NCI-H748 (cell line): ENCODE data around the gene NUPR1.
"Not testable (repeated sequence)": the region's sequence is repeated elsewhere in the genome, so short reads cannot be mapped to it uniquely, and the experiment has no call there.

Source experiments
- DNase-seq: peaks from one replicate; lab custom pipeline; 2025; ENCODE audit not compliant: unreplicated experiment; lab: John Stamatoyannopoulos, UW

The NUPR1 gene

DNA sequence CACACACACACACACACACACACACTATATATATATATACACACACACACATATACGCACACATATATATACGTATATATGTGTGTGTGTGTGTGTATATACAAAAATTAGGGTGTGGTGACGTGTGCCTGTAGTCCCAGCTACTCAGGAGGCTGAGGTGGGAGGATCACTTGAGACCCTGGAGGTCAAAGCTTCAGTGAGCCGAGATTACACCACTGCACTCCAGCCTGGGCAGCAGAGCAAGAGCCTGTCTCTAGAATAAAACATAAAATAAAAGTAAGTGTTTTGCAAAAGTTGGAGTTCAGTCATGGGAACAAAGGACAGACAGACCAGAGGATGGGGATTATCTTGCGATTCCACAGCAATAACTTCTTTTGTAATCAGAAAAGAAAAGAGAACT is 10.8 kb downstream of the NUPR1 start:
- no peak for DNase-seq

DNA sequence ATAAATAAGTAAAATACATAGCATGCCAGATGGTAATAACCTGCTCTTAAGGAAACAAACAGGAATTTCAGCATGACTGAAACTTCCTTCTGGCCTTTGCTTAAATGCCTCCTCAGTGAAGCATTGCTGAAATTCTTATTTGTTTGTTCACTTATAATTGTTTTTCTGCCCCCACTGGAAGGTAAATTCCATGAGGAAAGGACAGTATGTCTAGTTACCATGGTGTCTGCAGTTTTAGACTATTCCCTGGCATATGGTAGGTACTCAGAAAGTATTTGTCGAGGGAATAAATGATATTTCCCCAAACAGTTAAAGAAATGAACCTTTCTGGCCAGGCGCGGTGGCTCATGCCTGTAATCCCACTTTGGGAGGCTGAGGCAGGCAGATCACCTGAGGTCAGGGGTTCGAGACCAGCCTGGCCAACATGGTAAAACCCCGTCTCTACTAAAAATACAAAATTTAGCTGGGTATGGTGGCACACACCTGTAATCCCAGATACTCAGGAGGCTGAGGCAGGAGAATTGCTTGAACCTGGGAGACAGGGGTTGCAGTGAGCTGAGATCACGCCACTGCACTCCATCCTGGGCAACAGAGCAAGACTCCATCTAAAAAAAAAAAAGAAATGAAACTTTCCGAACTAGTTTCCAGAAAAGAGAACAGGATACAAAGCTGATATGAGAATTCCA is 11.5 kb downstream of the NUPR1 start:
- not testable (repeated sequence) for DNase-seq

DNA sequence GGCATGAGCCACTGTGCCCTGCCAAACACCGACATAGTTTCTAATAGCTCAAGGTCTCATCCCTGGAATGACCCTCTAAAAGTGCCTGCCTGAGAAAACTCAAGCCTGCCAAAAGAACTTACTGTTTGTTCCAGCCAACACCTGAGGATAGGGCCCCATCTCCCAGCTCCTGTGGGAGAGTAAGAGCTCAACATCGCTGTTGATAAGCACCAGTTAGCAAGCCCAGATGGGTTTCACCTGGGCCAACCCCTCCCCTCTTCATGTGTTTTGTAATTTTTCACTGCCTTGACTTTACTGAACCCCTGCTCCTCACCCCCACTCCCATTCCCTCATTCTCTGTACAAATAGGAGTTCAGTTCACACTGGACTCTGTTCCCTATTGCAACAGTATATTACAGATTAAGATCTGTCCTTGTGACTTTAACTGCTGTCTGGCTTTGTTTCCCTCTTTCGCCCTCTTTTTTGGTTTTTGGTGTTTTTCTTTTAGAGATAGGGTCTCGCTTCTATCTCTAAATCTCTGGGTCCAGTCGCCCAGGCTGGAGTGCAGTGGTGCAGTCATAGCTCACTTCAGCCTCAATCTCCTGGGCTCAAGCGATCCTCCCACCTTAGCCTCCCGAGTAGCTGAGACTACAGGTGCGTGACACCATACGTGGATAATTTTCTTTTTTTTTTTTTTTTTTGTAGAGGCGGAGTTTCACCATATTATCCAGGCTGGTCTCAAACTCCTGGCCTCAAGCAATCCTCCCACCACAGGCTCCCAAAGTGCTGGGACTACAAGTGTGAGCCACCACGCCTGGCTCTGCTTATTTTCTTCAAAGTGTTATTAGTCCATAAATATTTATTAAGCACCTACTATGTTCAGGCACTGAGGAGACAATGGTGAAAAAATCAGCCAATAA is 12.3 kb downstream of the NUPR1 start:
- DNase-seq, result no peak

DNA sequence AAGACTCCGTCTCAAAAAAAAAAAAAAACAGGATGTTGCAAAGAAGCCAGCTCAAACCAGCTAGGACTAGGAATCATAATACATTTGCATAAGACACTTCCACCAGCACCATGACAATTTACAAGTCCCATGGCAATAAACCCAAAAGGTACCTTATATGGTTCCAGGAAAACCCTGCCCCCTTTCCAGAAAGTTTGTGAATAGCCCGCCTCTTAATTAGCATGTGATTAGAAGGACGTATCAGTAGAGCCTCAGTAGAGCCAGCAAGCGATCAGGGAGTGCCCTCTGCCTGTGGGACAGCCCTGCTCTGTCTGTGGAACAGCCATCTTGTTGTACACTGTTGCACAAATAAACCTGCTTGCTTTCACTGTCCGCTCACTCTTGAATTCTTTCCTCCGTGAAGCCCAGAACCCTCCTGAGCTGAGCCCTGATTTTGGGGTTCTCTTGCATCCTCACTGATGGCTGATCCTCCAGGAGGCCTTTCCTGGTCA is 14.0 kb downstream of the NUPR1 start:
- DNase-seq, result no peak

DNA sequence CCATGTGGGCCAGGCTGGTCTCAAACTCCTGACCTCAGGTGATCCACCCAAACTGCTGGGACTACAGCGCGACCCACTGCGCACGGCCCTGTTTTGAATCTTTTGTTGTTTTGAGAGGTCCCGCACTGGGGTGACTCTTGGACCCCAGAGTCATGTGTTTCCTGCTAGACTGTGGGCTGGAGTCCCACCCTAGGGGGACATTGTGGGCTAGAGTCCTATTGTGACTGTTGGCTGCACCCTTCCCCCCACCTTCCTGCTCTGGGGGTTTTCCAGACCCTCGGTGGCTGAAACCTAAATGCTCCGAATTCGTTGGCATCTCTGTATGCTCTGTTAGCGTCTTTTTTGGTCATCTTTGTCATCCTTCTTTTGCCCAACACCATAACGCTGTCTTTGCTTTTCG is 16.0 kb downstream of the NUPR1 start:
- no peak for DNase-seq

DNA sequence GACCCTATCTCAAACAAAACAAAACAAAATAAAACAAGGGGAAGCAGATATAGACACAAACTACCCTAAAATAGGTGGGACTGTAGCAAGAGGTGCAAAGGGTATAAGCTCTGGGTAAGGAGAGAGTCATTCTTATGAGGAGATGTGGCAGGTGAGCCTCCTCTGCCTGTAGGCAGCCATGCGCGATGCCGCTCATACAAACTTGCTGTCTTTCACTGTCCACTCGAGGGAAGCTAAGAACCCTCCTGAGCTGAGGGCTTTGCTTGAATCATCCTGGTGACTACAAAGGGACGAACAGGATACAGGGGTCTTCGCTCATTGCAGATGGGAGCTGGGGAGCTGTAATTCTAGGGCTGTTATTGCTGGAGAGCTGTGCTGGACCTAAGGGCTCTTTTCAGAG is 17.3 kb downstream of the NUPR1 start:
- no peak for DNase-seq

DNA sequence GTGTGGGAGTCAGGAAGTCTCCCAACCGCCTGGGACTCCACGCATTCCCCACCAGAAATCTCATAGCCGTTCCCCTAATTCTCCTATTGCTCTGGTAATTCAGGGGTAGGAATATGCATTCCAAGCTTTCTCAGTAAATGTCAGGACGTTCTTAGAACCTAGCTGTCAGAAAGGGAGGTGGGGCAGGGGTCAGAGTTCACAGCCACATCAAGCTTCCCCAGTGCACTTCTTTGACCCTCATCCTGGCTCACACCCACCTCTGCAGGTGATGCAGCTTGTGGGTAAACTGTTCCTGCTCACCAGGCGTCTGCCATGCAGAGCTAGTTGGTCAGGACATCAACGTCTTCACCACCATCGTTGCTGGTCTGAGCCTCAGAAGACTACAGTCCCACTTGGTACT is 18.1 kb downstream of the NUPR1 start:
- no peak for DNase-seq

DNA sequence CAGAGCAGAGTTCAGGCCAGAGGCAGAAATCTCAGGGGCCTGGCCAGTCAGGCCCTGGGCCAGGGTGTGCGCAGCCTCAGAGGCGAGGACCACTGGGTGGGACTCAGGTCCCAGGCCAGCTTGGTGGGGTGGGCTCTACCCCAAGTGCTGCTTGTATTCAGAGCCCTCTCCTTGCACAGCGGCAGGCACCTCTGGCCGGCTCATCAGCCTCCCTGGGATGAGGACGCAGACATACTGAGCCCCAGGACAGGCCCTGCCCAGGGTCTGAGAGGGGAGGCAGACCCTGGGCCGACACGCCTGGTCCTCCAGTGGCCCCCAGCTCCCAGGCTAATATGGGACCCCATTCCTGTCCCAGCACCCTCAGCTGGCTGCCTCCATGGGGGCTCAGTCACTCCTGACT is 24.5 kb downstream of the NUPR1 start:
- no peak for DNase-seq

DNA sequence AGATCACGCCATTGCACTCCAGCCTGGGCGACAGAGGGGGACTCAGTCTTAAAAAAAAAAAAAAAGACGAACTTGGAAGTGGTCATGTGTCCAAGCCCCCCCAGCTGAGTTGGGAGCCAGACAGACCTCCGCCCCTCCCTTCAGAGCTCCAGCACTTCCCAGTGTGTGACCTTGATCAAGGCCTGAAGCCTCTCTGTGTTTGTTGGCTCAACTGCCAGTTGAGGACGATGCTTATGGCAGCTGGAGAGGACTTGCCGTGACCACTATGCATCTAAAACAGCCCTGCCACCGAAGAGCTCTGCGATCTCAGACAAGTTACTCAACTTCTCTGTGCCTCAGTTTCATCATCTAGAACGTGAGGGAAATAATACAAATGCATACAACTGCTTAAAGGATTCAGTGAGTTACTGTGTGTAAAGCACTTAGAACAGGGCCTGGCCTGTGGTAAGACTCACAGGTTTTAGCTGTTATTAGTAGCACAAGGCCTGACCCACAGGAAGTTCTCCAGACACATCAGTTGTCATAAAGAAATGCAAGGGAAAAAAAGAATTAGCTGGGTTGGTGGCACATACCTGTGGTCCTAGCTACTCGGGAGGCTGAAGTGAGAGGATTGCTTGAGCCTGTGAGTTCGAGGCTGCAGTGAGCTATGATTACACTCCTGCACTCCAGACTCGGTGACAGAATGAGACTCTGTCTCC is 25.1 kb downstream of the NUPR1 start:
- no peak for DNase-seq

DNA sequence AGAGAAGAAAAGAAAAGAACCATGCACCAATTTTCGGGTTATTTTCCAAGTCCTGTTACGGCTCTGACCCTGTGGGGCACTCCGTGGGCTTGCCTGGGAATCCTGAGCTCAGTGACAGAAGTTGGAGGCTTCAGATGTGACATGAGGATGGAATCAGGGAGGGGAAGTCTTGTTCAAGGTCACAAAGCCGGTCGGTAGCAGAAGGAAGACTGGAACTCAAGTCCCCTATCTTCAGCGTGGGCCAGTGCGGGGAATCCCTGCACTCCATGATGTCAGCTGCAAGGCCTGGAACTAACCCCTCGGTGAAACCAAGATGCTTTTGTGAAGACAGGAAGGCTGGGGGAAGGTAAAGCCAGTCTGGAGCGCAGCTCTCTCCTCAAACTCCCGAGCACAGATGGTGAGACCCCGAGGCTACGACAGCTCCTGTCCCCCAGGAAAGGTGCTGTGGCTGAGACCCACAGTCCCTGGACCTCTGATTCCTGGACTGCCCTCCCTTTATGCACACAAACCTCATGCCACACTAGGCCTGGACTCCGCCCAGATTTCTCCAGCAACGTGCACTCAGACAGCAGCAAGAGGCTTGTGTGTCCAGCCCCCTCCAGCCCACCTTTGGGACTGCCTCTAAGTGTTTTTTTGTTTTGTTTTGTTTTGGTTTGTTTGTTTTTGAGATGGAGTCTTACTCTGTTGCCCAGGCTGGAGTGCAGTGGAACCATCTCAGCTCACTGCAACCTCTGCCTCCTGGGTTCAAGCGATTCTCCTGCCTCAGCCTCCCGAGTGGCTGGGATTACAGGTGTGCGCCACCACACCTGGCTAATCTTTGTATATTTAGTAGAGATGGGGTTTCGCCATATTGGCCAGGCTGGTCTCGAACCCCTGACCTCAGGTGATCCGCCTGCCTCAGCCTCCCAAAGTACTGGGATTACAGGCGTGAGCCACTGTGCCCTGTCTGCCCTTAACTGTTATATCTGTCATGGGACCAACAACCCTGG is 26.7 kb downstream of the NUPR1 start:
- no peak for DNase-seq

DNA sequence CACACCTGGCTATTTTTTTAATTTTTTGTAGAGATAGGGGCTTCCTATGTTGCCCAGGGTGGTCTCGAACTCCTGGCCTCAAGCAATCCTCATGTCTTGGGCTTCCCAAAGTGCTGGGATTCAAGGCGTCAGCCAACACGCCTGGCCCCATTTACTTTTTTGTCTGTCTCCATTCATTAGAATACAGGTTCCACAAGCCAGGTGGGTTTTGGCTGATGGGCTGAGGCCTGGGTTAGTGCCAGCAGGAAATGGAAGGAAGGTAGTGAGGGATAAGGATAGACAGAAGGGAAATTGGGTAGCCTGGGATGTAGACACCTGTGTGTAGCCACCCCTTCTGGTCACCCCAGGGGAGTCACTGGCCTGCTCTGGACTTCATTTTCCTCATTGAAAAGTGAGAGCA is 27.7 kb downstream of the NUPR1 start:
- no peak for DNase-seq

DNA sequence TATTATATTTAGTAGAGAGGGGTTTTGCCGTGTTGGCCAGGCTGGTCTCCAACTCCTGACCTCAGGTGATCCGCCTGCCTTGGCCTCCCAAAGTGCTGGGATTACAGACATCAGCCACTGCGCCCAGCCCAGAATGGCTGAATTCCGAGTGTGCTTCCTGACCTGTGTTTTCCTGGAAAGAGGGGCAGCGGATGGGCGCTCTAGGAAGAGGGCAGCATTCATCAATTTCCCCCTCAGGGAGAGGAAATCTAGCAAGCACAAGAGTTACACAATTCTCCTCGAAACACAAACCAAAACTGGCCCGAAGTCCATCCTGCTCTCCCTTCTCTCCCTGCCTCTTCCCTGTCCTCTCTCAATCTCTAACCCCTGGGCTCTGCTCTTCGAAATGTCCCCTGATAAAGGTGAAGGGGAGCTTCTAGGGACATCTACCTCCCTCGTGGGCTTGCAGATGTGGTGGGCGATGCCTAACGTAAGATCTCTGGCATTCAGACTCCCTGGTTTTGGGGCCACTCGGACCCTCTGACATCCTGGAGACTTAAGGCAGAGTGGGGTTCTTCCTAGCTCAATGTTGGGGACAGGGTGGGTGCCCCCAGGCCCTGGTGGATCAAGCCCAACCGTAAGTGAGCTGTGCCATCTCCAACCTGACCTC is 33.2 kb downstream of the NUPR1 start:
- DNase-seq, result no peak

DNA sequence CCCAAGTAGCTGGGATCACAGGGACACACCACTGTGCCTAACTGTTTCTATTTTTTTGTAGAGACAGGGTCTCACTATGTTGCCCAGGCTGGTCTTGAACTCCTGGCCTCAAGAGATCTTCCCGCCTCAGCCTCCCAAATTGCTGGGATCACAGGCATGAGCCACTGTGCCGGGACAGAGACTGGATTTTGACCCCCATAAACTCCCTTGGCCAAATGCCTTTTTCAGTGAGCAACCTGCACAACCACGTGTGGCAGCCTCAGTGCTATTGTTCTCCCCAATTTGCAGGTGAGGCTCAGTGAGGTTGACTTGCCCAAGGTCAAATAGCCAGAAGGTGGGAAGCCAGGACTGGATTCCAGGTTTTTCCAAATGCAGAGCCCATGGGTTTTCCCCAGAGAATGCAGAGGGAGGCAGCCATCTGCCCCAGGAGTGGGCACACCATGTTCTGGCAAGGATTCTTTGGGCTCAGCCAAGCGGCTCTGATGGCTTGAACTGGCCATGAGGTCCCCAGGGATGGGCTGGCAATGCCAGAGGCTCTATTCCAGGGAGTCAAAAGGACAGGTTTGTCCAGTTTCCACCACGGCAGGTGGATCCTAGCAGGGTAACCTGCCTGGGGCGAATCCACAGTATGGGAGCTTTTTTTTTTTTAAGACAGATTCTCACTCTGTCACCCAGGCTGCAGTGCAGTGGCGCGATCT is 33.9 kb downstream of the NUPR1 start:
- peak; percentile 13 for DNase-seq

DNA sequence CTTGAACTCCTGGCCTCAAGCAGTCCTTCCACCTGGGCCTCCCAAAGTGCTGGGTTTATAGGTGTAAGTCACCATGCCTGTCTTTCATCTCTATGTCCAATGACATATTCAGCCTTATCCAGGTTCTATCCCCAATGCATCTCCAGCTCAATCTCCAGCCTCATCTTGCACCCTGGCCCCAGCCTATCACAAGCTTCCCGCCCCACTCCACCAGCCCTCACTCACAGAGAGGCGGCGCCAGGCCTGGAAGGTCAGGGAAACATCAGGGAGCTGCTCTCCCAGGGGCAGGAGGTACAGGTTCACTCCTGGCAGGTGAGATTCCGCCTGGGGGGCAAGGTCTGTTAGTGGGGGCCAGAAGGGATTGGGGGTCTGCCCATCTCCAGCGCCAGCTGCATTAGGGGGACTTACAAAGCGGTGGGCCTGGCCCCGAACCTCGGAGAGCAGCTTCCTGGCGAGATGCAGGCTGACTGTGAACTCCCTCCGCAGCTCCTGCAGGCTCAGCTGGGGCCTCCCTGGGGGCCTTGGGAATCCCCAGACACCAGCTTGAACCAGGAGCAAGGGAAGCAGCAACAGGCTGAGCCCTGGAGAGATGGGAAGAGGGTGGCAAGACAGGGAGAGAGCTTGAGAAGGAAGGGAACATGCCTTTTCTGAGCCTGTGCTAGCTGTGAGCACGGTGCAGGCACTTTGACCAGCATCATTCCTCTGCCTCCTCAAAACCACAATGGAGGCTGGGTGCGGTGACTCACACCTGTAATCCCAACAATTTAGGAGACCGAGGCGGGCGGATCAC is 35.1 kb downstream of the NUPR1 start:
- no peak for DNase-seq

DNA sequence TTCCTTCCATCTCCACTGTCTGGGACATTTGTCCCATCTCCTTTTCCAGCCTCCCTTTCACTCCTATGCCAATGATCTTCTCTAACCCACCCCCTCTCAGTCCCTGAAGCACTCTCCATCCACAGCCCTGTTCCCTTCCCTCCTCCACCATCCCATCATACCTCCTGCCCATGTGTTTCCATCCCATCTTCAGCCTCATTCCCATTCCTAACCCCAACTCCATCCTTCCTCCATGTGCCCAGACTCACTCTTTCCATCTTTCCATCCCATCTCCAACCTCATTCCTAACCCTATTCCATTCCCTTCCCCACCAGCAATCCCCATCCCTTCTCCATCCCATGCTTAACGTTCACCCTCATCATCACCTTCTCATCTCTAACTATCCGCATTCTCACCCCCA is 36.5 kb downstream of the NUPR1 start:
- DNase-seq, result no peak

DNA sequence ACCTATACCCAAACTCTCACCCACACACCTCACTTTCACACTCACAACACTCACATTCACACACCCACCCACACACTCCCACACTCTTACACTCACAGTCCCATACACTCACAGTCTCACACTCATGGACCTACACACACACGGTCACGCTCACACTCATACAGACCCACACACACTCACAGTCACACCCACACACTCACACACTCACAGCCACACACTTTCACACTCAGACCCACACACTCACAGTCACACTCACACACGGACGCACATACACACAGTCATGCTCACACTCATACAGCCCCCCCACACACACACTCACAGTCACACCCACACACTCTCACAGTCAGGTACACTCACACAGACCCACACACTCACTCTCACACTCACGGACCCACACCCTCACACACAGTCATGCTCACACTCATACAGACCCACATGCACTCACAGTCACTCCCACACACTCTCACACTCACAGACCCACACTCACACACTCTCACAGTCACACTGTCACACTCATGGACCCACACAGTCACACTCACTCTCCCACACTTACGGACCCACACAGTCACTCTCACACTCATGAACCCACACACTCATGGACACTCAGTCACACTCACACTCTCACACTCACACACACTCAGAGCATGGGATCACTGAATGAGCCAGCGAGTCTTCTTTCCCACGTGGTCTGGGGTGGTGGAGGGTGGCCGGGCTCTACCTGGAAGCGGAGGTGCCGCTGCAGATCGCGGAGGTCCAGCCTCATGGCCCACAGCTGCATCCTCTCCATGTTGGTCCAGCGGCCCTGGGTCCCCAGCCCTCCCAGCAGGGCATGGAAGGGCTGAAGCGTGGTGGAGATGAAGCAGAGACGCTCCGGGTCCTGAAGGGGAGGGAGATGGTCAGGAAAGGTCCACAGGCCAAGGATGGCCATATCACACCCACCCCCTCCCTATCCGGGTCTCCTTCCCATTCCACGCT is 37.2 kb downstream of the NUPR1 start:
- no peak for DNase-seq

DNA sequence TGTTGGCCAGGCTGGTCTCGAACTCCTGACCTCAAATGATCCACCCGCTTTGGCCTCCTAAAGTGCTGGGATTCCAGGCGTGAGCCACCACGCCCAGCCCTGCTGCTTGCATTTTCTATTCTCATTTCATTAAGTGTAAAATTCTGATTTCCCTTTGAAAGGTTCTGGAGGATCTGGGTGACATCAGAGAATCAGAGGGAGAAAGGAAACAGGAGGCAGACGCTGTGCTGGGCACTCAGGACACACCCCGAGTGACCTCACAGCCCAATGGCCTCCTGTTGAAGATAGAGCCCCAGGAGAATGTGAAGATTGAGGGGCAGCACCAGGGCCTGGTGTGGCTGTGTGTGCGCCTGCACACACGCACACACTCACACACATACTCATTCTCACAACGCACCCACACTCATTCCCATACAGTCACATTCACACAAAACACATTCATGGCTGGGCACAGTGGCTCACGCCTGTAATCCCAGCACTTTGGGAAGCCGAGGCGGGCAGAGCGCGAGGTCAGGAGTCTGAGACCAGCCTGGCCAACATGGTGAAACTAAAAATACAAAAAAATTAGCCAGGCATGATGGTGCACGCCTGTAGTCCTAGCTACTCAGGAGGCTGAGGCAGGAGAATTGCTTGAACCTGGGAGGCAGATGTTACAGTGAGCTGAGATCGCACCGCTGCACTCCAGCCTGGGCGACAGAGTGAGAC is 38.1 kb downstream of the NUPR1 start:
- DNase-seq, result not testable (repeated sequence)
